SK-N-SH (cell line): ENCODE results near the gene EIF4E2.

ENCODE experiments used
- CTCF ChIP-seq: fragments of 200-600 bp; sonication (generic); IDR thresholded peaks from 2 replicates; pipeline ENCODE4 v1.6.1; 2017; ENCODE audit warnings: antibody characterized with exemption, mild to moderate bottlenecking, moderate library complexity
- EP300 ChIP-seq, 2 experiments: IDR thresholded peaks; 2 replicates each; pipeline versions ENCODE4 v1.4.0 to v1.6.1; 2012; ENCODE audit warnings: borderline replicate concordance in 1 of 2, low read depth in 1 of 2, low read length in 1 of 2
- FOXJ3 ChIP-seq: sonication (generic); formaldehyde crosslinking; IDR thresholded peaks from 2 replicates; pipeline ENCODE4 v1.5.1; 2020; ENCODE audit warnings: mild to moderate bottlenecking, missing genetic modification reagents
- GABPA ChIP-seq: IDR thresholded peaks from 2 replicates; pipeline ENCODE4 v1.4.0; 2012; ENCODE audit warnings: low read depth, mild to moderate bottlenecking
- GATA2 ChIP-seq: sonication (generic); formaldehyde crosslinking; IDR thresholded peaks from 2 replicates; pipeline ENCODE4 v1.5.0; 2020; ENCODE audit warnings: mild to moderate bottlenecking, missing genetic modification reagents
- NFIC ChIP-seq: IDR thresholded peaks from 2 replicates; pipeline ENCODE4 v1.4.0; 2012; ENCODE audit warnings: borderline replicate concordance
- SMC3 ChIP-seq: IDR thresholded peaks from 2 replicates; pipeline ENCODE4 v1.6.1; 2012; ENCODE audit warnings: low read depth, low read length, improper control_type of control experiment
- TAF1 ChIP-seq: IDR thresholded peaks from 2 replicates; pipeline ENCODE4 v1.6.1; 2012; ENCODE audit warnings: low read depth, mild to moderate bottlenecking, low read length, moderate library complexity, borderline replicate concordance
- USF1 ChIP-seq: IDR thresholded peaks from 2 replicates; pipeline ENCODE4 v1.4.0; 2012; ENCODE audit warnings: low read depth, borderline replicate concordance

- TF ChIP-seq CTCF (no peak), TAF1 (no peak), NFIC (no peak), SMC3 (no peak), USF1 (no peak), FOXJ3 (no peak), EP300 (IDR thresholded peaks at IDR 0.05; ENCODE audit: borderline replicate concordance in 1 of 2, low read depth in 1 of 2, low read length in 1 of 2) (no peak), GATA2 (no peak), GABPA (no peak)
Observed at GRCh38 chr2:232543928-232544631, 6.4 kb upstream of the EIF4E2 start.
